HG03280 (cell line): ENCODE measurements around the gene IVNS1ABP.
A peak's percentile ranks its signal among the peaks of the same experiment; 100 is the strongest.
"Not testable (repeated sequence)": the region's sequence is repeated elsewhere in the genome, so short reads cannot be mapped to it uniquely, and the experiment has no call there.

ENCODE experiments used
- ATAC-seq: cut with Tn5 transposase; IDR thresholded peaks from one replicate; pipeline ENCODE4 v1.9.1; 2021; ENCODE audit warnings: mild to moderate bottlenecking, moderate library complexity; ENCODE audit not compliant: unreplicated experiment

The IVNS1ABP gene

DNA sequence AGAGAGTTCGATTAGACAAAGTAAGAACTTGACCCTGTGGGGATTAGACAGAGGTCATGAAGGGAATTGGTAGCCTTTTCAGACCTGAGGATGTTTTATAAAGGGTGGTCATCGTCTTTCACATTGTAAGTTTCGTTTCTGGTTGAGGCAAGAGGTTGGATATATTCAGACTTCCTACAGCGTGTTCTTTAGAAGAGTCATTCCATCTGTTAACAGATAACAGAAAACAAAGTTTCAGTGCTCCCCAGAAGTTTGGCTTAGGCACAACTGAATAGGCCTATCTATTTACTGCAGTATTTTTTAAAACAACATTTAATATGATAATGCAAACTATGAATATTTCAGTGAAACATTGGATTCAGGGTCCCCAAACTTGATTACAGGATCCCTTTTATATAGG, 17.1 kb upstream of the IVNS1ABP start:
- no peak for ATAC-seq

DNA sequence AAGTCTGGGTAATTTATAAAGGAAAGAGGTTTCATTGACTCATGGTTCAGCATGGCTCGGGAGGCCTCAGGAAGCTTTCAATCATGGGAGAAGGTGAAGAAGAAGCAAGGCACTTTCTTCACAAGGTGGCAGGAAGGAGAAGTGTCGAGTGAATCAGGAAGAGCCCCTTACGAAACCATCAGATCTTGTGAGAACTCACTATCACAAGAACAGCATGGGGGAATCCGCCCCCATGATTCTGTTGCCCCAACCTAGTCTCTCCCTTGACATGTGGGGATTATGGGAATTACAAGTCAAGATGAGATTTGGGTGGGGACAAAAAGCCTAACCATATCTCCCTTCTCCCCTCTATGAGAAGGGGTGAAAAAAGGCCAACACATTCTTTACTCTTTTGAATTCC, 11.2 kb upstream of the IVNS1ABP start:
- no peak for ATAC-seq

DNA sequence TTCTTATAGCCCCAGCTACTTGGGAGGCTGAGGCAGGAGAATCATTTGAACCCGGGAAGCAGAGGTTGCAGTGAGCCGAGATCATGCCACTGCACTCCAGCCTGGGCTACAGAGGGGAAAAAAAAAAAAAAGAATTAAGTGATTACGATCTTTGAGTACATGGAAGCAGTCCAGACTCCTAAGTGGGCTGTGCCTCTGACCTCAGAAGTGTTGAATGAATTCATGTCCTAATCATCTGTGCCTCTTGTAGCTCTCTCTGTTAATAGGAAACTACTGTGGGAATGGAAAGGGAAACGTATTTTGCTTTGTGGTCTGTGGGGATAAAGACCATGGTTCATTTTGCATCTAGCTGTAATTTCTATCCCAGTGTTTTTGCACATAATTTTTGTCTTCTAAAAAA, 8.4 kb upstream of the IVNS1ABP start:
- no peak for ATAC-seq

DNA sequence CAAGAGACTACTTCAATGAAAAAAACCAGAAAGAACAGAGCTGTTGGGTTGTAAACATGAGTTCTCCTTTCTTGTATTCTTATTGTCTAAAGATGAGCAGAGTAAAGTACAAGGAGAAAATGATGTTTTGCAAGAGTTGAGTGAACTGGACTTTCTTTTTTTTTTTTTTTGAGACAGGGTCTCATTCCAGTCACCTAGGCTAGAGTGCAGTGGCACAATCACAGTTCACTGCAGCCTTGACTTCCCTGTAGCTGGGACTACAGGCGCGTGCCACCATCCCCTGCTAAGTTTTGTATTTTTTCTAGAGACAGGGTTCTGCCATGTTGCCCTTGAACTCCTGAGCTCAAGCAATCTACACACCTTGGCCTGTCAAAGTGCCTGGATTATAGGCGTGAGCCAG, 7.1 kb upstream of the IVNS1ABP start:
- no peak for ATAC-seq

DNA sequence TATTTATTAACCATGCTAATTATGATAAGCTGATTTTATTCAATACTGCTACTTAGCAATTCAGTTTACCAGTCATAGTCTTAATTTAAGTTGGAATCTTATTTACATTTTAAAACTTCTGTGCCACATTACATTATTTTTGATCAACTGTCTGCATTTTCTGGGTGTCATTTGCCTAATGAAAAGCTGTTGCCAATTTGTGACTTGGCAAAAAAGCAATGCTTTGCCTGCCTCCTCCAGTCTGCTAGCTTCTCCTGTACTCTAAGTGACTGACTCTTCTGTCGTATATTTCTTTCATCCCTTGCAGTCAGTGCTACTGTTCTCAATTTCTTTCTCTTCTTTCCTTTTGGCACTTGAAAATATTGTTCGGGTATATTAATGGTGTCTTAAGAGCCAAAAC, 5.6 kb upstream of the IVNS1ABP start:
- no peak for ATAC-seq

DNA sequence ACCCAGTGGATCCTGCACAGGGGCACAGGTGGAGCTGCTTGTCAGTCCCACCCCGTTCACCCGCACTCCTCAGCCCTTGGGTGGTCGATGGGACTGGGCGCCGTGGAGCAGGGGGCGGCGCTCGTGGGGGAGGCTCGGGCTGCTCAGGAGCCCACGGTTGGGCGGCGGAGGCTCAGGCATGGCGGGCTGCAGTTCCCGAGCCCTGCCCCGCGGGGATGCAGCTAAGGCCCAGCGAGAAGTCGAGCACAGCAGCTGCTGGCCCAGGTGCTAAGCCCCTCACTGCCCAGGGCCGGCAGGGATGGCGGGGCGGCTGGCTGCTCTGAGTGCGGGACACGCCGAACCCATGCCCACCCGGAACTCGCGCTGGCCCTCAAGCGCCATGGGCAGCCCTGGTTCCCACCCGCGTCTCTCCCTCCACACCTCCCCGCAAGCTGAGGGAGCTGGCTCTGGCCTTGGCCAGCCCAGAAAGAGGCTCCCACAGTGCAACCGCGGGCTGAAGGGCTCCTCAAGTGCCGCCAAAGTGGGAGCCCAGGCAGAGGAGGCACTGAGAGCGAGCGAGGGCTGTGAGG, 4.7 kb upstream of the IVNS1ABP start:
- not testable (repeated sequence) for ATAC-seq

DNA sequence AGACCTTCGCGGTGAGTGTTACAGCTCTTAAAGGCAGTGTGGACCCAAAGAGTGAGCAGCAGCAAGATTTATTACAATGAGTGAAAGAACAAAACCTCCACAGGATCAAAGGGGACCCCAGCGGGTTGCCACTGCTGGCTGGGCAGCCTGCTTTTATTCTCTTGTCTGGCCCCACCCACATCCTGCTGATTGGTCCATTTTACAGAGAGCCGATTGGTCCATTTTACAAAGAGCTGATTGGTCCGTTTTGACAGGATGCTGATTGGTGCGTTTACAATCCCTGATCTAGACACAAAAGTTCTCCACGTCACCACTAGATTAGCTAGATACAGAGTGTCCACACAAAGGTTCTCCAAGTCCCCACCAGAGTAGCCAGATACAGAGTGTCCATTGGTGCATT, 4.1 kb upstream of the IVNS1ABP start:
- ATAC-seq: not testable (repeated sequence)

DNA sequence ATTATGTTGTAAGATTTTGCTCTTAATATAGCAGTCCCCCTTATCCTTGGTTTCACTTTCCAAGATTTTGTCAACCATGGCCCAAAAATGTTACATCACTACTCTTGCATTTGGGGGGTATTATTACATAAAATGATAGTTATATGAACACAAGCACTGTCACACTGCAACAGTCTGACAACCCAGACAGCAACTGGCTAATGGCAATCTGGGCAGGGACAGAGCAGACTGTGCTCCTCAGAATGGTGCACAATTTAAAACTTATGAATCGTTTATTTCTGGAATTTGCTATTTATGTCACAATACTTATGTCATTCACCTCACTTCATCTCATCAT, 2.1 kb upstream of the IVNS1ABP start:
- ATAC-seq: no peak

DNA sequence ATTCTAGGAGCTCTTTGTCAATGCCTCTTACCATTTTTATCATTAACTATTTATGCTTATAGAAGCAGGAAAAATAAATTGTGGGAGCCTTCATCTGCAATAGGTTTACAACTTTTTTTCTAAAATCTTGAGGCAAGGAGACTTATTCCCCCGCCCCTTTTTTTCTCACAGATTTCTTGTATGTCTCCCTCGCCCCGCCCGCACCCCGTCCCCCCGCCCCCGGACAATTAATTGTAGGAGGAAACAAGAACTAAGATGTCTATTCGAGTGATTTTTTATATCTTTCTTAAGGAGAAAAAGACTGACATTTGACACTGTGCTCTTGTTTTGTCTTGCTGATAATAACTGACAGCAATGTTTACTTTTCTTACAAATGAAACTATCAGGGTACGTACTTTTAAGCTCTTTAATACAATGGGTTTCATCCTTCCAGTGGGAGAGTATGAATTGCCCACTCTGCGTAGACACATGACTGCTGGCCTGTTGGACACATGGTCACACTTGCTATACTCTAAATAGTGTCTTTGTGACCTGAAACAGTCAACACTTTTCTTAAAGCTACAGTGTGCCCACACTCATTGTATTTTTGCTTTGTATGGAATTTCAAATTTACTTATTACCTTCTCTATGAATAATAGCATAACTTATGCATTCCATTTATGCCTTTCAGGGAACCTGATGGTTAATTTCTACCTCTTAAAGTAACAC, 1.5 kb upstream of the IVNS1ABP start:
- no peak for ATAC-seq

DNA sequence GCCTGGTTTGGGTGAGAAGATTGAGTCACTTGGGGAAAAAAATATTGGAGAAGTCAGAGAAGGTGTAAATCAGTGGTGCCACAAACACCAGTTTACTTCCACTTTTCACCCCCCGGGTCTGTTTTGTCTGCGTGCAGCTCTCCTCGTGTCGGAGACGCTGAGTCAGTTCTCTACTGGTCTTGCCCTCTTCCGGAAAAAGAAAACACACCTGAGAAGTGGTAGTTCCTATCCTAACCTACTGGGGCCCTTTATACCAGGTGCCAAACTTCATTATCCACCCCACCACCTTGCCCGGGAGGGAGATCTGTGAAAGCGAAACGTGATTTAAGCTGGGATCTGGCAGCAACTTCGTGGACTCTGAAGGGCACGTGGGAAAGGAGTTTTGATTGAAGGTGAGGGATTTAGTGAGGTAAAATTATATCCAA, 855 bp upstream of the IVNS1ABP start:
- peak; percentile 35 for ATAC-seq

DNA sequence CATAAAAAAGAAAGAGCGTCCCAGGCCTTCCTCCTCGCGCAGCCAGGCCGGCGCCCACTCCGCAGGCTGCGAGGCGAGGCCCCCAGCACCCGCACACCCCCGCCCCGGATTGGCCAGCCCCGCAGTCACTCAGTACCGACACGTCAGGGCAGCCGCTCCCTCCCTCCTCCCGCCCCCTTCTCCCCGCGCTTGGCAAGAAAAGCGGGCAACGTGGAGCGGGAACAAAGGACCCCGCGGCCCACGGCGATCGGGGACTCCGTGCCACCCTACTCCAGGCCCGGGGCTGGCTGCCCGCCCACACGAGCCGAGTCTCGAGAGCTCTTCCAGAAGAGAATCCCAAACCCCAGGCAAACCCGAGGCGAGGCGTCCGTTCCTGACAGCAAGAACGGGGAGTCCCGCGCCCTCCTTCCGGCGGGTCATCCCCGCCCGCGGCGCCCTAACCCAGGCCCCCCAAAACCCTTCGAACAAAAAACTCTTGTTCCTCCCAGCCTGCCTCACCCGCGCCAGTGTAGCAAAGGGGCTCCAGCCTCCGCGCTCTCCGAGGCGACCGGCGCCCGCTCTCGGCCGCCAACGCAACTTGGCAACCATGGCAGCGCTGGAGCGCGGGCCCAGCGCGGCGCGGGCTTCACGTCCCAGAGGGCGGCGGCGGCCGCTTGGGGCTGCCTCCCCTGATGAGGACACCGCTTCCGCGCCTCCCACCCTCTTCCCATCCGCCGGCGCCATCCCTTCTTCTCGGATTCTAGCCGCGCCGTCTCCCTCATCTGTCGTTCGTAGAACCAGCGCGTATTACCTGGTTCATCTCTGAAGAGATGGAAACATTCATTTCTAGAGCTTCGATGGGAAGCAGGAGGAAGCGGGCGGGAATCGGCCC, 645 bp downstream of the IVNS1ABP start:
- peak; percentile 59 for ATAC-seq

DNA sequence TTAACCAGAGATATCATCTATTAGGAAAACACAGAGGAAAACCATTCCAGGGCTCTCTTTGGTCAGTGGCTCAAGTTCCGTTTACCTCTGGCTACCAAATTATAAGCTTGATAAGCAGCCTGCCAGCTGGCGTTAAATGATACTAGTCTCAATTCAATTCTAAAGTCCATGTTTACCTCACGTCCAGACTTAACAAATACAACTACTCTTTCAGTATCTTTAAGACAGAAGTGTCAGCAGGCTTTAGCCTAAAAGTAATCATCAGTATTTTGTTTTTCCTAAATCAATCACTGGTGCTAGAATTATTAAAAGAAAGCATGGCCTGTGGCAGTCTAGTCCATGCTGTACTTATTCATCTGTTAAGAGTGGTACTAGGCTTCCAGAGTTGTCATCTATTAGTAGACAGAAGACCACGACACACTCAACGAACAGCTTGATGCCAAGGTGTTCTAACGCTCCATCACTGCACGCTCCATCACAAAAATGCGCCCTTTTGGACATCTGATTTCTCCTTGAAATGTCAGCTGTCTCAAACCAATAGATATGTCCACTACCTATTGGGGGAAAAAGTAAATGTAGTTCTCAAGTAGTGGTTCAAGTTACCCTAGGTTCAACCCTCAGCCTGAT, 1.5 kb downstream of the IVNS1ABP start:
- peak; percentile 0 for ATAC-seq

DNA sequence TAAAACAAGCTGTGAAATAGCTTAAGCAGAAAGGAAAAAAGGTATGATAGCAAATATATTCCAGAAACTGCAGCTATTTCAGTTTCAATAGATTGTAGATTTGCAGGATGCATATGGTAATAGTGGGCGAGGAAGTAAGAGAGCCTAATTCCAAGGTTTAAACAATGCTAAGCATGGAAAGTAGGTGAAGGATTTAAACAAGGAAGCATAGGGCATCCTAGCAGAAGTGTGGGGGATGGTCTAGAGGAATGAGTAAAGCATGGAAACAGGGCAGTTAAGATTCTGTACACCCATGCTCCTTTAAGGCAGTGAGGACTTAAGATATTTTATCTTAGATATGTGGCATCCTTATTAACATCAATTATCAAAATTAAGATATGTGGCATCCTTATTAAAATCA, 2.6 kb downstream of the IVNS1ABP start:
- no peak for ATAC-seq

DNA sequence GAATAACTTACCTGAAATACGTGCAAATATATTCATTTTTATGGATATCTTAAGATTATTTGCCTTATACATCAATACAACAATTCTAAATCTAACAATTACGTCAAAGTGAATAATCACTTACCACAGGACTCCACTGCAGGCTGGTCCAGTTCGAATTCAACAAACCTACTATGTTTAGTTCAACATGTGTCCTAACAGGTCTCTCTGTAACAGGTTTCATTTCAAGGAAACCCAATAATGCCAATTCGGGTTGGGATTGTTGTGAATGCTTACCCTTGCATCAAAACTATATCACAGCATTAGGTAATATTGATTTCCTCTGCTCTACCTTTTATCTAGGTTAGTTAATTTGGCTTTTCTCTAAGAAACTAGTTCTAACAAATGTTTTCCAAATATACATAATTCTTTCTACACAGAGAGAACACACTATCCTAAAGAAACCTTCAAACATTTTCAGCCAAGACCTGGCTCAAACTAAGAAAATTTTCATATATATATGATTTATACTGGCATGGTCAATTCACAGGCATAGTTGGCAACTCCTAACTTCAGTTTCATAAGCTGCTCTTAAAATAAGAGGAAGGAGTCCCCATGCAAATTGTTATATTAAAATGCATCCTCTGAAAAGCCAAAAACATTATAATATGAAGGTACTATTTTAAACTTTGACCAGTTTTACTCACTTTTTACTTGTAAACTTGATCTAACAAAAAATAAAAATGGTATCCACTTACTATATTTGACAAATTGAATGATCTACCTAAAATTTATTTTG, 4.5 kb downstream of the IVNS1ABP start:
- no peak for ATAC-seq

DNA sequence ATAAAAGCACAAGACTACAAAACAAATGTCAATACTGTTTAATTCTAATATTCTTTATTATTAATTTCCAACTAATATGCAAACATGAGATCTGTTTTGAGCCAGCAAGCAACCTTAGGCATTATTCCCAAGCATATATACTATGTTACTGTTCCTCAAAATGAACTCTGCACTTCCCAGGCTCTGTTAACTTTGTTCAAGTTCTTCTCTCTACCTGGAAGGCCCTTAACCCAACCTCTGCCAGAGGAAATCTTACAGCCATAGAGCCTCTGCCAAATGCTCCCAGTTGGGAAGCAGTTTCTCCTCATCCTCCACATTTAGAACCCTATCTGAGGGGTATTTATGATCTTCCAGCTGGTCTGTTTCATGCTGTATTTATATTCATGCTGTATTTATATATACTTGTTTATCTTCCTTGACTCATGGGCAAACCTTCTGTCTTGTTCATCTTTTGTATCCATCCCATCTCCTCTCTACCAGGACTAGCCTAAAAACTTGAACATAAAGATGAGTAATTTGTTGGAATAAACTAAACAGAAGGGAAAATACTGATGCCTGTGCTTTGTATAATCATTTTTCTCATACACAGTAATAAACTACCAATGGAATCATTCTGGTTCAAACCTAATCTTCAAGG, 5.3 kb downstream of the IVNS1ABP start:
- ATAC-seq: no peak

DNA sequence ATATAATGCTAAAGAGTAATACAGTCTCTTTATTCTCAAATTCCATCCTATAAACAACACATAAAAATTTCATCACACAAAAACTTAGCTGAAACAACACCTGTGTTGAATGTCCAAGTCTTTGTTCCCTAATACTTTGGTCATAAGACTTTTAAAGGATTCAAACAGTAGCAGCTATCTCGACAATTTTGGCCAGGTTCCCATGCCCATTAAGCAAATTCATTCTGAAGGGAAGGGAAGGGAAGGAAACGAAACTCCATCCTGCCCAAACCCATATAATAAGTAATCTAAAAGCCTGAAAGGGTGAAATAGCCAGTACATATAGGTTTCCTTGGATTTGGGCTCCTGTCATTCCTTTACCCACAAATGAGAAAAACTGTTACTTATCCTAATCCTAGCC, 7.5 kb downstream of the IVNS1ABP start:
- no peak for ATAC-seq

DNA sequence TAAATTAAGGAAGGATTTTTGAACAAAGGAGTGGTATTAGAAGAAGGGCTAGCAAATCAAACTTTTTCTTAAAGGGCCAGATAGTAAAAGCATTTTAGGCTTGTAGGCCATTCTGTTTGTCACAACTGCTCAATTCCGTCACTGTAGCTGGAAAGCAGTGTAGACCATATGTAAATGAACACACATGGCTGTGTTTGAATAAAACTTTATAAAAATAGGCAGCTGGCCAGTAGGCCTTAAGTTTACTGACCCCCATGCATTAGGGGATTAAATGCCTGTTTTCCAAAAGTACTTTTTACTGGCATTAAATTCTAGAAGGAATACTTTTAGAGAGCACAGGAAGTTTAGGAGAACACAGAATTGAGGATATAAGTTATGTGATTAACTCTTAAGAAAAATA, 8.9 kb downstream of the IVNS1ABP start:
- ATAC-seq: no peak

DNA sequence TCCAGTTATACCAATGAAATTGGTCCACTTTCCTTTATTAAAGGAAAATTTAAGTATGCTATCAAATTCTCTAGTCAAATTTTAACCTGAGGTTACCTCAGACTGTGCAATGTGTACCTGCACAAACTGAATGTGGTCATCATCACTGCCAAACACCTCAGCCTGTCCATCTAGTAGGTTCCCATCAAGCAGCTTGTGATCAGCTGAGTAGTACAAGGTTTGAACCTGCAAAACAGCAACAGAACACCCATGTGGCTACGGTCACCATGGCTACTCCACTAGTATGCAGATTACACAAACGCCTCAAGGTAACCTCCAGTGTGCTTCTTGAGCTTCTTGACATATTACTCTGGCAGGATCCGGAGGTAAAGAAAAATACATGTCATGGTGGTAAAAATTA, 11.6 kb downstream of the IVNS1ABP start:
- ATAC-seq: no peak

DNA sequence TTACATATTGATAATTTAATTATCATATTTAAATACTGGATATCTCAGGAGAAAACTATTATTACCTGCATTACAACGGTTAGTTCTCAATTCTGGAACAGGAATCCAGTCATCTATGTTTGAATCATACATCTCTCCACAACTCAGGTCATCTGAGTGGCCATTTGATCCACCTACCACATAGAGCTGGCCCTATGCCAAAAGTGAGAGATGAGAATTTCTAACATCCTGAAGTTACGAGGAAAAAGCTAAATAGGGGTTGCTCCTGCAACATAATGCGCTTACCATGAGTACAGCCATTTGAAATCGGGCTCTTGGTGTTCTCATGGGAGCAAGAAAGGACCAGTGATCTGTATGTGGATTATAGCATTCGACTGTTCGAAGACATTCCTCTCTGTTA, 16.9 kb downstream of the IVNS1ABP start:
- no peak for ATAC-seq

DNA sequence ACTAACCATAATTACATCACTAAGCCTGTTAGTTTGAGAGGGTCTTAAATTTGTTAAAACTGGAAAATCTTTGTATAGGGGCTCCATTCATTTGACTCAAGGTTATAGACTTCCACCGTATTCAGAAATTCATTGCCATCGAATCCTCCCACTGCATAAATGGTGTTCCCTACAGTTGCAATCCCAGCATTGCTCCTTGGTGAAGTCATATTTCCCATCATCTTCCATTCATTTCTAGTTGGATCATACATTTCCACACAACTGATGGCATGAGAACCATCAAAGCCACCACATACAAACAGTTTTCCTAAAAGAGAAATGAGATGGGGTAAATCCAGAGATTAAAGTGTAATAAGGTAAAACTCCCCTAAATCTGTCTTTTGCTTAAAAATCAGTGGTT, 19.1 kb downstream of the IVNS1ABP start:
- no peak for ATAC-seq
